IMR-90 (cell line): Measurements from ENCODE around the gene REXO1. TPM values are rescaled to one million over a fixed set of nuclear protein-coding genes. Genes with fewer than 3 reads are reported as not detected.
A peak's percentile ranks its signal among the peaks of the same experiment; 100 is the strongest.

Experiments
- ATAC-seq: fragments of 200-7000 bp; cut with Tn5 transposase; 2 replicates; pipeline ENCODE4 v1.9.1; 2020; ENCODE audit warnings: low read depth, mild to moderate bottlenecking, moderate library complexity
- BruUV-seq: library from RNA; stranded (reverse); fragments of 400-500 nt; replicated peaks from 2 replicates; lab custom pipeline; 2021; lab: Mats Ljungman, UMichigan
- CTCF ChIA-PET: fragments of 300-600 bp; formaldehyde crosslinking; extraction: SDS; loops from one replicate; lab custom pipeline; 2021; ENCODE audit warnings: antibody characterized with exemption; lab: Yijun Ruan, JAX
- POLR2A ChIA-PET: fragments of 300-600 bp; sonication (Branson Sonifier 250); formaldehyde crosslinking; loops from one replicate; lab custom pipeline; 2022; ENCODE audit warnings: antibody characterized with exemption; ENCODE audit not compliant: unreplicated experiment; lab: Charles Lee
- DNase-seq: peaks from one replicate; pipeline ENCODE4 v3.0.0; 2013
- H2AFZ ChIP-seq: replicated peaks from 2 replicates; pipeline ENCODE3; 2013; ENCODE audit warnings: low read length, mild to moderate bottlenecking; ENCODE audit not compliant: poor library complexity
- H2AK5ac ChIP-seq: 2 replicates; pipeline ENCODE4 v1.6.1; 2013; ENCODE audit warnings: low read depth, low read length, inconsistent platforms
- H2AK9ac ChIP-seq: replicated peaks from 2 replicates; pipeline ENCODE3; 2013; ENCODE audit warnings: mild to moderate bottlenecking, low read depth, low read length, moderate library complexity; ENCODE audit not compliant: poor library complexity
- H2BK120ac ChIP-seq: 2 replicates; pipeline ENCODE4 v1.6.1; 2013; ENCODE audit warnings: low read depth, low read length, inconsistent platforms
- H2BK15ac ChIP-seq: 3 replicates; pipeline ENCODE4 v1.6.1; 2013; ENCODE audit warnings: low read depth, low read length, inconsistent platforms
- H2BK20ac ChIP-seq: 2 replicates; pipeline ENCODE4 v1.6.1; 2013; ENCODE audit warnings: low read depth, mild to moderate bottlenecking, inconsistent platforms, low read length, moderate library complexity
- H2BK5ac ChIP-seq: 2 replicates; pipeline ENCODE4 v1.6.1; 2013; ENCODE audit warnings: mild to moderate bottlenecking, low read depth, low read length, inconsistent platforms; ENCODE audit not compliant: poor library complexity, severe bottlenecking
- H3K14ac ChIP-seq: replicated peaks from 2 replicates; pipeline ENCODE4 v1.6.1; 2013; ENCODE audit warnings: low read depth, low read length, inconsistent platforms
- H3K18ac ChIP-seq: 2 replicates; pipeline ENCODE4 v1.6.1; 2013; ENCODE audit warnings: low read depth, low read length, control low read depth
- H3K23ac ChIP-seq: 2 replicates; pipeline ENCODE4 v1.6.1; 2013; ENCODE audit warnings: low read depth, low read length, inconsistent platforms
- H3K27ac ChIP-seq: 2 replicates; pipeline ENCODE4 v1.5.1; 2013; ENCODE audit warnings: mild to moderate bottlenecking, control low read depth, low read length; ENCODE audit not compliant: insufficient read depth
- H3K27me3 ChIP-seq: 2 replicates; pipeline ENCODE4 v1.6.1; 2013; ENCODE audit warnings: low read length; ENCODE audit not compliant: control insufficient read depth, insufficient read depth
- H3K36me3 ChIP-seq: 2 replicates; pipeline ENCODE4 v1.6.1; 2013; ENCODE audit warnings: low read length, mixed read lengths; ENCODE audit not compliant: control insufficient read depth, insufficient read depth
- H3K4ac ChIP-seq: 2 replicates; pipeline ENCODE4 v1.6.1; 2013; ENCODE audit warnings: low read depth, low read length, inconsistent platforms
- H3K4me1 ChIP-seq: 2 replicates; pipeline ENCODE4 v1.6.1; 2013; ENCODE audit warnings: low read length, mixed read lengths; ENCODE audit not compliant: control insufficient read depth, insufficient read depth
- H3K4me2 ChIP-seq: 2 replicates; pipeline ENCODE4 v1.6.1; 2013; ENCODE audit warnings: low read depth, mild to moderate bottlenecking, control low read depth, low read length, moderate library complexity
- H3K4me3 ChIP-seq: 2 replicates; pipeline ENCODE4 v1.5.1; 2013; ENCODE audit warnings: low read depth, mild to moderate bottlenecking, control low read depth, low read length, moderate library complexity; ENCODE audit not compliant: insufficient read depth
- H3K56ac ChIP-seq: 2 replicates; pipeline ENCODE4 v1.6.1; 2013; ENCODE audit warnings: low read length, inconsistent platforms; ENCODE audit not compliant: insufficient read depth; ENCODE audit errors: extremely low read depth
- H3K79me1 ChIP-seq, 2 experiments: 2 replicates each; pipeline ENCODE4 v1.6.1; 2013; ENCODE audit warnings: low read length in 2 of 2, inconsistent platforms in 1 of 2, low read depth in 1 of 2
- H3K9ac ChIP-seq: 2 replicates; pipeline ENCODE4 v1.6.1; 2013; ENCODE audit warnings: low read depth, low read length, control low read depth
- H3K9me1 ChIP-seq: 2 replicates; pipeline ENCODE4 v1.6.1; 2013; ENCODE audit warnings: low read length, inconsistent platforms; ENCODE audit not compliant: insufficient read depth
- H3K9me3 ChIP-seq: 2 replicates; pipeline ENCODE4 v1.6.1; 2013; ENCODE audit warnings: low read length; ENCODE audit not compliant: control insufficient read depth, insufficient read depth
- H4K20me1 ChIP-seq: 2 replicates; pipeline ENCODE4 v1.6.1; 2013; ENCODE audit warnings: low read length, inconsistent platforms; ENCODE audit not compliant: insufficient read depth
- H4K5ac ChIP-seq: 2 replicates; pipeline ENCODE4 v1.6.1; 2013; ENCODE audit warnings: mild to moderate bottlenecking, low read depth, low read length, control low read depth
- H4K8ac ChIP-seq, 2 experiments: 2 replicates each; pipeline ENCODE4 v1.6.1; 2013; ENCODE audit warnings: low read depth in 2 of 2, low read length in 2 of 2, control low read depth in 1 of 2, inconsistent platforms in 1 of 2
- H4K91ac ChIP-seq: 2 replicates; pipeline ENCODE4 v1.6.1; 2013; ENCODE audit warnings: low read depth, low read length, inconsistent platforms; ENCODE audit not compliant: insufficient read depth
- BHLHE40 ChIP-seq: fragments of 150-350 bp; IDR thresholded peaks from 2 replicates; pipeline ENCODE4 v1.6.1; 2016; ENCODE audit warnings: mild to moderate bottlenecking, low read depth, low read length
- CEBPB ChIP-seq: IDR thresholded peaks from 2 replicates; pipeline ENCODE4 v1.6.1; 2012; ENCODE audit warnings: low read depth, low read length, improper control_type of control experiment
- CHD1 ChIP-seq: IDR thresholded peaks from 2 replicates; pipeline ENCODE4 v1.6.1; 2012; ENCODE audit warnings: low read depth, low read length, improper control_type of control experiment
- FOS ChIP-seq: fragments of 150-350 bp; IDR thresholded peaks from 2 replicates; pipeline ENCODE4 v1.6.1; 2016; ENCODE audit warnings: low read depth, low read length
- MAZ ChIP-seq: IDR thresholded peaks from 2 replicates; pipeline ENCODE4 v1.6.1; 2012; ENCODE audit warnings: low read depth, mild to moderate bottlenecking, low read length, improper control_type of control experiment, moderate library complexity, borderline replicate concordance
- NFE2L2 ChIP-seq: fragments of 150-350 bp; IDR thresholded peaks from 2 replicates; pipeline ENCODE4 v1.6.1; 2016; ENCODE audit warnings: low read depth, mild to moderate bottlenecking, low read length
- POLR2A ChIP-seq: IDR thresholded peaks from 2 replicates; pipeline ENCODE4 v1.6.1; 2012; ENCODE audit warnings: mild to moderate bottlenecking, low read depth, low read length
- RCOR1 ChIP-seq: IDR thresholded peaks from 2 replicates; pipeline ENCODE4 v1.6.1; 2012; ENCODE audit warnings: mild to moderate bottlenecking, low read length, improper control_type of control experiment; ENCODE audit not compliant: insufficient replicate concordance
- RFX5 ChIP-seq: IDR thresholded peaks from 2 replicates; pipeline ENCODE4 v1.8.0; 2012; ENCODE audit warnings: low read depth, mild to moderate bottlenecking, low read length, moderate library complexity
- USF2 ChIP-seq: fragments of 150-350 bp; IDR thresholded peaks from 2 replicates; pipeline ENCODE4 v1.6.1; 2017; ENCODE audit warnings: mild to moderate bottlenecking, antibody characterized with exemption, low read length, low read depth
- WGBS, 2 experiments: methylation state at CpG; one replicate each; pipeline versions ENCODE4 v1.1.5 to v1.1.7; 2013; ENCODE audit warnings: missing lambda C conversion rate in 2 of 2; ENCODE audit not compliant: insufficient read length in 1 of 2; ENCODE audit errors: extremely low coverage in 2 of 2; 5-methylcytosine and 5-hydroxymethylcytosine counted together
- dilution Hi-C: fragments of 300-500 bp; cut with HindIII; formaldehyde crosslinking; loops from one replicate; pipeline ENCODE4 v1.14.3; 2018; ENCODE audit warnings: low sequenced_read_pairs; ENCODE audit not compliant: unreplicated experiment
- in situ Hi-C: fragments of 300-500 bp; cut with MboI; formaldehyde crosslinking; loops from 3 replicates; pipeline ENCODE4 v1.14.3; 2019; ENCODE audit warnings: low sequenced_read_pairs, inconsistent platforms, mixed read lengths
- intact Hi-C: fragments of 100-400 bp; cut with micrococcal nuclease; formaldehyde crosslinking; loops from 2 replicates; pipeline ENCODE4 v1.10.0; 2022
- polyA plus RNA-seq, 3 experiments: library from polyadenylated mRNA; depleted of rRNA; stranded (reverse); fragments of >200 nt; gene quantifications; 2 replicates each; pipeline ENCODE4 v1.2.3, GENCODE V29; 2012; ENCODE audit warnings: low replicate concordance in 1 of 3
- total RNA-seq: library from RNA; depleted of rRNA; stranded (reverse); fragments of >200 nt; gene quantifications from 2 replicates; pipeline ENCODE4 v1.2.3, GENCODE V29; 2012
- TF ChIP-seq, protein P1 (sequence below): conservative IDR thresholded peaks from 2 replicates; pipeline ENCODE4 v1.5.1; 2012; ENCODE audit warnings: mild to moderate bottlenecking, low read depth, low read length, improper control_type of control experiment

The REXO1 gene
- total and polyA plus RNA-seq, 2 of the 4 experiments (the other 2 are of a cell fraction): 1.4 to 63.7 TPM

DNA sequence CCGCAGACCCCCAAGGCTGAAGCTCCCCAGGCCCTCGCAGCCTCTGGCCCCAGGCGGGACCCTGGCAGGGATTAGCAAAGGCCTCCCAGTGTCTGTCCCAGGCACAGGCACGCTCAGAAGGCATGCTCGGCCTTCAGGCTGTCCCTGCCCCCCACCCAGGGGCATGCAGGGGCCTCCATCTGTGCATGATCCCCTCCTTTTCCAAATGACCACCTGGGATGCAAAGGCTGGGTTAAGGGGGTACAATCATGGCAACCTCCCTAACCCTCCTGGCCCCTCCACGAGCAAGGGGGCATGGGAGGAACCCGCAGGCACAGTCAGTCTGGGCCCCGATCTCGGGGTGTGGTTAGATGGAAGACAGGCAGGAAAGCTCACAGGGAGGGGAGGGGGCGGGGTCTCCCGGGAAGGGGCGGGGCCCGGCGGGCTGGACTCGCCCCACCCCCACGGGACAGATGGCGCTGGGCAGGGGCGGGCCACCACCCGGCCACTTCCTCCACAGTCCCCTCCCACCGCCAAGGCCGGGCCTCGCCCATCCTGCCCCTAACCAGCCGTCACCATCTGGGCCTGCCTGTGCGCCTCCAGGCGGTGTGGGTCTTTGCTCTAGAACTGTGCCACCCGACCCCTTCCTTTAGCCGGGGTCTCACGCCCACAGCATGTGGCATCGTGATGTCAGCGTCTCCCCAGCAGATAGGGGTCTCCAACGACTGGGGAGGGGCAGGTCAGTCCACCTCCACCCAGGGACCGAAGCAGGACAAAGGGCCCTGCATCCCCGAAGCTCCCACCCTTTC, 7.0 kb upstream of the REXO1 start:
- DNase-seq (peak; percentile 85), ATAC-seq (peak; percentile 88)
- Histone ChIP-seq H3K56ac (peak overlapping the region; percentile 35), H3K4me3 (peak overlapping the region; percentile 33), H2BK120ac (peak overlapping the region; percentile 80), H3K4me2 (peak overlapping the region; percentile 90), H4K20me1 (peaks cover 71% of the 10 kb centered on the region), H3K18ac (peak overlapping the region; percentile 77), H3K27ac (peak overlapping the region; percentile 98), H3K9me3 (no peaks in the 10 kb centered on the region), H3K14ac (peak overlapping the region; percentile 97), H2BK20ac (no peak overlapping the region; the same call in 1 of the 2 replicates), H3K79me1 (peaks cover 16 to 86% of the 10 kb centered on the region in 2 experiments), H3K4me1 (peaks cover 45% of the 10 kb centered on the region), H3K9me1 (peaks cover 7% of the 10 kb centered on the region; the same call in 1 of the 2 replicates), H4K8ac (peak overlapping the region; percentile 88 to 93), H4K5ac (peak overlapping the region; percentile 93), H3K4ac (peak overlapping the region; percentile 98), H3K27me3 (no peaks in the 10 kb centered on the region), H3K23ac (peak overlapping the region; percentile 64; the same call in 1 of the 2 replicates), H2AK5ac (peak overlapping the region; percentile 100), H2AFZ (peak overlapping the region; percentile 89), H3K36me3 (no peaks in the 10 kb centered on the region), H2BK15ac (peak overlapping the region; percentile 56; the same call in 1 of the 3 replicates), H2BK5ac (peak overlapping the region; percentile 94), H4K91ac (peak overlapping the region; percentile 97), H3K9ac (peak overlapping the region; percentile 88), H2AK9ac (peak overlapping the region; percentile 100)
- WGBS, 2 experiments: 18% methylated on average over 8 of the region's 33 CpGs; no CpG with 5 or more reads in 1 of the 2 experiments
- POLR2A ChIA-PET: no interaction called here
- dilution Hi-C loops (no loop called here), in situ Hi-C loops (no loop called here), intact Hi-C loops (no loop called here)
- no TSS peak for BruUV-seq
- TF ChIP-seq BHLHE40 (no peak), MAZ (peak; percentile 65; the same call in 1 of the 2 replicates), USF2 (no peak), RCOR1 (no peak), FOS (no peak), CHD1 (no peak), POLR2A (0 out of 2 replicates have a peak, but pooled peaks have one; percentile 35), RFX5 (no peak), NFE2L2 (no peak), CEBPB (no peak)
- TF ChIP-seq, protein P1, sequence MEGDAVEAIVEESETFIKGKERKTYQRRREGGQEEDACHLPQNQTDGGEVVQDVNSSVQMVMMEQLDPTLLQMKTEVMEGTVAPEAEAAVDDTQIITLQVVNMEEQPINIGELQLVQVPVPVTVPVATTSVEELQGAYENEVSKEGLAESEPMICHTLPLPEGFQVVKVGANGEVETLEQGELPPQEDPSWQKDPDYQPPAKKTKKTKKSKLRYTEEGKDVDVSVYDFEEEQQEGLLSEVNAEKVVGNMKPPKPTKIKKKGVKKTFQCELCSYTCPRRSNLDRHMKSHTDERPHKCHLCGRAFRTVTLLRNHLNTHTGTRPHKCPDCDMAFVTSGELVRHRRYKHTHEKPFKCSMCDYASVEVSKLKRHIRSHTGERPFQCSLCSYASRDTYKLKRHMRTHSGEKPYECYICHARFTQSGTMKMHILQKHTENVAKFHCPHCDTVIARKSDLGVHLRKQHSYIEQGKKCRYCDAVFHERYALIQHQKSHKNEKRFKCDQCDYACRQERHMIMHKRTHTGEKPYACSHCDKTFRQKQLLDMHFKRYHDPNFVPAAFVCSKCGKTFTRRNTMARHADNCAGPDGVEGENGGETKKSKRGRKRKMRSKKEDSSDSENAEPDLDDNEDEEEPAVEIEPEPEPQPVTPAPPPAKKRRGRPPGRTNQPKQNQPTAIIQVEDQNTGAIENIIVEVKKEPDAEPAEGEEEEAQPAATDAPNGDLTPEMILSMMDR: no peak
- CTCF ChIA-PET: no interaction called here
